GM12874 (cell line): ENCODE results near the gene EIF2B2.

Experiments
- CTCF ChIP-seq: IDR thresholded peaks from 2 replicates; pipeline ENCODE4 v1.5.1; 2011; ENCODE audit warnings: low read depth, mild to moderate bottlenecking, control low read depth, low read length, moderate library complexity; ENCODE audit not compliant: insufficient read depth

The EIF2B2 gene

GRCh38 chr14:75016815-75017214 is 14.1 kb downstream of the EIF2B2 start:
- TF ChIP-seq CTCF, result no peak

GRCh38 chr14:75018694-75019093 is 16.0 kb downstream of the EIF2B2 start:
- no peak for TF ChIP-seq CTCF

GRCh38 chr14:75022655-75023054 is 19.9 kb downstream of the EIF2B2 start:
- TF ChIP-seq CTCF, result peak; percentile 49; the same call in 1 of the 2 replicates

- TF ChIP-seq CTCF, result no peak
These were observed 20.4 kb downstream of the EIF2B2 start for GRCh38 chr14:75023108-75023507.

- TF ChIP-seq CTCF, result no peak
These were observed 22.4 kb downstream of the EIF2B2 start for GRCh38 chr14:75025082-75025481.

- no peak for TF ChIP-seq CTCF
These were observed 23.2 kb downstream of the EIF2B2 start for GRCh38 chr14:75025876-75026275.

- TF ChIP-seq CTCF, result no peak
These were observed 27.4 kb downstream of the EIF2B2 start for GRCh38 chr14:75030147-75030546.

GRCh38 chr14:75032939-75033338 is 30.2 kb downstream of the EIF2B2 start:
- TF ChIP-seq CTCF, result no peak
